ENCODE data around the gene SPINT3. TPM values are rescaled to one million over a fixed set of nuclear protein-coding genes. Genes with fewer than 3 reads are reported as not detected.

The SPINT3 gene, protein sequence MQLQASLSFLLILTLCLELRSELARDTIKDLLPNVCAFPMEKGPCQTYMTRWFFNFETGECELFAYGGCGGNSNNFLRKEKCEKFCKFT
- not detected for total RNA-seq

- DNase-seq, result no peak
These were observed at the start of gene SPINT3 for GRCh38 chr20:45515147-45515913. Gene SPINT3, minus strand, starts transcription at chr20:45515622. Its CDS starts 14 bp downstream, at chr20:45515608.

DNA sequence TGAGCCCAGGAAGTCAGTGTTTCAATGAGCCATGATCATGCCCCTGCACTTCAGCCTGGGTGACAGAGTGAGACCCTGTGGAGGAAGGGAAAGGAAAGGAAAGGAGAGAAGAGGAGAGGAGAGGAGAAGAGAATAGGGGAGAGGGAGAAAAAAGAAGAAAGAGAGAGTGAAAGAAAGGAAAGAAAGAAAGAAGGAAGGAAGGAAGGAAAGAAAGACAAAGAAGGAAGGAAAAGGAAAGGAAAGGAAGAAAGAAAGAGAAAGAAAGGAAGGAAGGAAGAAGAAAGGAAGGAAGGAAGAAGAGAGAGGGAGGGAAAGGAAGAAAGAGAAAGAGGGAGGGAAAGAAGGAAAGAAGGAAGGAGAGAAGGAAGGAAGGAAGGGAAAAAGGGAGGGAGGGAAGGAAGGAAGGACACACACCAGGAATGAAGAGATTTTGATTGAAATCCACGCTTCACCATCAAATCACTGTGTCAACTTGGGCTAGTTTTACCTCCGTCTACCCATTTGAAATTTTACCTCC lies 49.4 kb upstream of the SPINT3 start:
- DNase-seq, result no peak

DNA sequence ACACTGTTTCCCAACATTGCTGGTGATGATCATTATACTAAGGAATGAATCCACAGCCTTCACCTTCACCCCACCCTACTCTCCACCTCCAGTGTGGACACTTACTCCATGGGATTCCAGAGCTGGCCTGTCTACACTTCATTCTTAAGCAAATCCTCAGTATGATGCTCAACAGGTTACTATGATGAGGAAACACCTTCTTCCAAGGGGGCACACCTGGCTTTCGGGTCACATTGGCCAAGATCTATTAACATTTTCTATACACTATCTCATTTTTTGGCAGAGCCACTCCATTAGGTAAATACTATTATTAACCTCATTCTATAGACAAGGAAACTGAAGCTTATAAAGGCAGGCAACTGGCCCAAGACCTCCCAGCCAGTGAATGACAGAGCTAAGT lies 39.8 kb upstream of the SPINT3 start:
- DNase-seq, result no peak

- DNase-seq, result no peak
These were observed 37.0 kb upstream of the SPINT3 start for GRCh38 chr20:45552456-45552855.

DNA sequence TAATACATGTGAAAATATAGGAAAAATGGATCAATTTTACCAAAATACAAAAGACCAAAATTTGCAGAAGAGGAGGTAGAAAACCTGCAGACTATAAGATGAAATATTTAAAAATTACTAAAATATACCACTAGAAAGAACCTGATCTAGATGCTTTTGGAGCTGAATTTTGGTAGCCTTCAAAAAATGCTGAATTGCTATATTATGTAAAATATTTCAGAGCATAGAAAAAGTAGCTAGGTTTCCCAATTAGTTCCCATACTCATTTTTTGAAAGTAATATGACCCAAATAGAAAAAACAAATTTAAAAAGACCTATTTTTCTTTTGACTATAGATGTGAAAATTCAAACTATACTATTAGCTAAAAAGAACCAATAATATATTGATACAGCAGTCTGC lies 35.3 kb upstream of the SPINT3 start:
- no peak for DNase-seq

DNA sequence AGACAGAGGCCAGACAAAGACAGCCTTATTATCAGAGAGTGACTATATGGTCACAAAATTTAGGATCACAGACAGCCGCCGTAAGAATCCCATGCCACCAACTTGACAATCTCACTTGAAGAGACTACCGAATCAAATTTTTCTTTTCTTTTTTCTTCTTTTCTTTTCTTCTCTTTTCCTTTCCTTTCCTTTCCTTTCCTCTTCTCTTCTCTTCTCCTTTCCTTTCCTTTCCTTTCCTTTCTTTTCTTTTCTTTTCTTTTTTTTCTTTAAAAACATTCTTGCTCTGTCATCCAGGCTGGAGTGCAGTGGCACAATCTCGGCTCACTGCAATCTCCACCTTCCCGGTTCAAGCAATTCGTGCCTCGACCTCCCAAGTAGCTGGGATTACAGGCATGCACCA lies 33.0 kb upstream of the SPINT3 start:
- no peak for DNase-seq

GRCh38 chr20:45547206-45547770 lies 31.9 kb upstream of the SPINT3 start, which contains the start of gene EPPIN:
Gene EPPIN, minus strand, starts transcription at chr20:45547401. Its CDS starts 44 bp downstream, at chr20:45547357.
- DNase-seq, result no peak

GRCh38 chr20:45545754-45546453 lies 30.5 kb upstream of the SPINT3 start:
- no peak for DNase-seq

DNA sequence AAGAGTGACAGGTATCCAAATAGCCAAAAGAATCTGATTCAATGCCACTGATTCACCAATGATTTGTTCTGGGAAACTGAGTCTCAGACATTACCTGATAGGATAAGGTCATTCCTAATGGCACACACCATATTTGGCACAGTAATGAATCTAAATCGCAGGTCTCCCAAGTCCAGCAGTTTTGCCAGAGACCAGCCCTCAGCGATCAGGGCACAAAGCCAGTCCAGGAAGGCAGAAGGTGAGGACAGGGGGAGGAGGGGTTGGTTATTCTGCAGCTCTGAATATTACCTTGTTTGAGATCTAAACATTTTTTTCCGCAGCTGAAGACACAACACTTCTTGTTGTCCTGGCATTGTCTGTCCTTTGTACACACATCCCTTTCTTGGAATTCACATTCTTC lies 29.9 kb upstream of the SPINT3 start:
- no peak for DNase-seq

DNA sequence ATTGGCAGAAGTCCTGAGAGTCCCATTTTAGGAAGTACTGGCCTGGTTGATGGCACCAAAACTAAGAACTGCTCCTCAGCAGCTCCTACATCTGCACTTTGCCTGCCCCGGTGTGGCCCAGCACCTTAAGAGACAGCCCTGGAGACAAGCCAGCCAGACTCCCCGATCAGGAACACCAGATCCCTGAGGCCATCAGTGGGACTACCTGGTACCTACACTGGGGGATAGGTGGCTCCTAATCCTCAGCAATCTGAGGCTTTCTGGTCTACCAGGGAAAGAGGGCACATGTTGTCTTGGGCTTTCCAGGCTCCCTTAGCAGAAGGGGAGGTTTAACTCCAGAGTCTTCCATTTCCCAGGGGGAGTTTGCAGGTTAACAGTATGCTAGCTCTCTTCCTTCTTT lies 24.0 kb upstream of the SPINT3 start, which contains the start of gene WFDC6:
Gene WFDC6, minus strand, starts transcription at position 101 of the 400 bp plus-strand sequence. Its CDS starts 75 bp downstream, at position 26.
- DNase-seq, result no peak

DNA sequence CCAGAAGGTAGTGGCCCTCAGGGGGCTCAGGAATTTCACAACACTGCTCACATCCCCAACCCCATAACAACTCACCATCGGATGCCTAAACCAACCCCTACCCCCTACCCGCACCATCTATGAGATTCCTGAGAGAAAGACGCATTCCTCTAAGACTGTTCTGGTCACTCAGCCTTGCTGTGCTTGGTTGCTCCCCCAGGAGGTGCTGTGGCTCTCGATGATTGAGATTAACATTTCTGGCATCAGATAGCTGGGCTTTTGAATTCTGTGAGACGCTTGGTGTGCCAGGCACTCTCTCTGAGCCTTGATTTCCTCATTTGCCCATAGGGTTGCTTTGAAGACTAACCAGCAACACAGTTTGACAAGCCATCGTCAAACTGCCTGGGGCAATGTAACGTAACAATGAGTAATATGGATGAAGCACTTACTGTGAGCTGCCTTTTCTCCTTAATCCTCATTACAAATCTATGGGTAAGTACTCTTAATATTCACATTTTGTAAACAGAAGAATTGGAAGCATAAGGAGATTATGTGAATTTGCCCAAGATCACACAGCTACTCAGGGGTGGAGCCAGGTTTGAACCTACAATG lies 22.9 kb upstream of the SPINT3 start:
- no peak for DNase-seq

DNA sequence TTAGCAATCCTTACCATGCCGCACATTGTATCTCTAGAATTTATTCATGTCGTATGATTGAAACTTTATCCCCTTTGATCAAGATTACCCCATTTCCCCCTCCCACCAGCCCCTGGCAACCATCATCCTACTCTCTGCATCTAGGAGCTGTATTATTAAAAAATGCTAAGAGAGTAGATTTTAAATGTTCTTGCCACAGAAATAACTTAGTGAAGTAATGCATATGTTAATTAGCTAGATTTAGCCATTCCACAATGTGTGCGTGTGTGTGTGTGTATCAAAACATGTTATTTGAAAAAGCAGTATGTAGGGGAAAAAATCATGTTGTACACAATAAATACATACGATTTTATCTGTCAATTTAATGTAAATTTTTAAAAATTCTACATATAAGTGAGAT lies 11.9 kb upstream of the SPINT3 start:
- no peak for DNase-seq

DNA sequence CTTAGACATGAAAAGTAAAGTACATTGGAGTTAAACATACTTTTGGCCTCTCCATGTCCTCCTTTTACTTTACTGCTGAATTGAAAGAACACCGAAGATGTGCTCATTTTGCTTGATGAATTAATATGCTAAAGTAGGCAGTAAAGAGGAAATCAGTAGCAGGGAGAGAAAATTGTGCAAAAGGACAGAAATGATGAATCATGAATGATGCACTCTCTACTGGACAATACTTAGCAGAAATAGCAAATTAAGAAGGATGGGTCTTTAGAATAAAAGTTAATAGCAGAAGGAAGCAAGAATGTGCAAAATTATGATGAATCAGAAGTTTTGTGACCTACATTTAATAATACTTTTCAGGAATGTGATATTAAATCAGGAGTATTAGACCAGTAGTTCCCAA lies 8.4 kb upstream of the SPINT3 start:
- DNase-seq, result no peak

DNA sequence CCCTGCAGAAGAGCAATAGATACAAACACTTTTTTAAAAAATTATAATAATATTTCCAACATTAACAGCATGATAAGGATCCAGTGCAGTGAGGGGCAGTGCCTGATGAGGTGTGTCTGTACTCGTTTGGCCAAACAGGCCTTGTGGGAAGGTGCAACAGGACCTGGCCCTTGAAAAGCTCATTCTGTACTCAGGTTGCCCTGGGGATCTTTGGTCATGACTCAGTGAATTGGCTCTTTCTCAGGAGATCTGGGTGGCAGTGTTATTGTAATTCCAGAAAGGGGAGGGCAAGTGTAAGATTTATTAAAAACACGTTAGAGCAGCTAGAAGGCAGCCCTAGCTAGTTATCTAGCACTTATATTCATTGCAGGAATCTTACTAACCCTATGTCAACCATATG lies 2.9 kb upstream of the SPINT3 start:
- no peak for DNase-seq

GRCh38 chr20:45510242-45510862 lies 5.1 kb downstream of the SPINT3 start:
- DNase-seq, result no peak

DNA sequence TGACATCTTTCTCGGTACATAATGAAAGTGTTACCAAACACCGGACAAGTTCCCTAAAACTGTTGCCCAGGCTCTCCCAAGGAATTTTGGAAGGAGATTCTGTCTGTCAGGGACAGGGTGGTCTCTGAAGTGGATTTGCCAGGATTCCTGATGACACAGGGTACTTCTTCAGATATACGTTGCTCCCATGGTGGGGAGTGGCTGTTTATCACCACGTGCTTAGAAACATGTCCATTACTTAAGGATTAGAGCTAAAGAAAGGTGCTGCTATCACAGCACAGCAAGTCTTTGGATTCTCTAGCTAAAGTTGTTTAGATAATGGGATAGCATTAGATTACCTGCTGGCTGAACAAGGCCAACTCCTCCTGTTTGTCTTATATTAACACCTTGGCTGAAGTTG lies 6.3 kb downstream of the SPINT3 start:
- no peak for DNase-seq

DNA sequence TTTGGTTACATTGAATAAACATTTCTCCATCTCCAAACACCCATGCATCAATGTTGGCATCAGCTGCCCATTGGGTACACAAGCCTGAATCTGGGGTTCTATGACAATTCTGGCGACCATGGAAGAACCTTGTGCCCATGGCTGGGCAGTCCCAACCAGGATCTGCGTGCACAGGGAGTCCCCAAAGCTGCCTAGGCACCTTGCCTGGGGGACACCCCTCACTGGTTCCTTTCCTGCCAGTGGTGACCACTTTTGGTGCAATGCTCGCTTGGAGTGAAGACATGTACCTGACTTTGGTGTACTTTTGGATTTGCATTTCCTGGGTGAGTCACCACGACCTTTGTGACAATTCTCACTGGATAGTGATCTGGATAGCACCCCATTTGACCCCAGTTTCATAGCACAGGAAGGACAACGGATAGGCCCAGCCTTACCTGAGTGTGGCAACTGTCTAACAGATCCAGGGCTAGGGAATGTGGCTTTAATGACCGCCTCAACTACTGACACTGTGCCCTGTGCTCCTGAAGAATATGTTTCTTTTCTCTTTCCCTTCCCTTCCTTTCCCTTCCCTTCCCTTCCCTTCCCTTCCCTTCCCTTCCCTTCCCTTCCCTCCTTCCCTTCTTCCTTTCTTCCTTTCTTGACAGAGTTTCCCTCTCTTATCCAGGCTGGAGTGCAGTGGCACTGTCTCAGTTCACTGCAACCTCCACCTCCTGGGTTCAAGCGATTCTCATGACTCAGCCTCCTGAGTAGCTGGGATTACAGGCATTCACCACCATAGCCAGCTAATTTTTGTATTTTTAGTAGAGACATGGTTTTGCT lies 7.1 kb downstream of the SPINT3 start:
- DNase-seq, result no peak

GRCh38 chr20:45507011-45507820 lies 8.2 kb downstream of the SPINT3 start:
- DNase-seq, result no peak

DNA sequence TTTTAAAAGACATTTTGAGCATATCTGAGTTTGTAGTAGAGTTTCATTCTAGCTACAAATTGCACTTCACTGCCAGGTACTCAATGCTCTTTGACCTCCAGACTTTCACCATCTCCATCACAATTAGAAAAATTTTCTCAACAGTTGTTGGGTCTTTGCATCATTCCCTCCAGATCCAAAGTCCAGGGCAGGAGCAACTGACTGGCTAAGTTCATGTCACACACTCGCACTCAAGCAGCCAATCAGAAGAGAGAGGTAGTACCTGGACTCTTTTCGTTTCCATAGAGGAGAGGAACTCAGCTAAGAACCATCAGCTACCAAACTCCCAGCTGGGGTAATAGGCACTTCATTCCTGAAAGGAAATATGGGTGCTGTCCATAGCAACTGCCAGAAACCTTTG lies 9.0 kb downstream of the SPINT3 start:
- no peak for DNase-seq

GRCh38 chr20:45503403-45503802 lies 12.0 kb downstream of the SPINT3 start:
- no peak for DNase-seq
